ENCODE results near the gene FASTK. TPM values are rescaled to one million over a fixed set of nuclear protein-coding genes. Genes with fewer than 3 reads are reported as not detected.

Gene FASTK
- 100 to 1,000 TPM in 1 of 7 donors, 10 to 100 TPM in 6; 72.9 to 102 (median 77.6) TPM for total RNA-seq
- polyA plus RNA-seq, result 100 to 1,000 TPM in 2 of 3 donors, 10 to 100 TPM in 1; 83.9 to 183 (median 136) TPM
- long read RNA-seq, donor 1, partial matches to known transcripts, result 39 of 44 reads
- long read RNA-seq, donor 1, other reads (novel, unspliced or antisense), result 0 of 44 reads
- long read RNA-seq, donor 2, transcript FASTK-201 (10 exons, 1,827 nt), result major isoform, 9 of 64 reads
- long read RNA-seq, donor 2, partial matches to known transcripts, result 55 of 64 reads
- long read RNA-seq, donor 2, other reads (novel, unspliced or antisense), result 0 of 64 reads

- peak within 1 kb of the TSS; percentile 78 to 97 (median 94) for H3K27ac ChIP-seq
- H3K36me3 ChIP-seq, result peaks cover 0 to 51% (median 16%) of the 10 kb centered on the region in 6 donors
- intact Hi-C loops (cut with DNase I; ENCODE audit: low total_unique reads), result no loop called here
- no peaks in the 10 kb centered on the region for H3K9me3 ChIP-seq
- WGBS, 5 donors, result 1 to 3% (median 3%) methylated on average over 26 to 66 of the region's 66 CpGs
- DNase-seq, result peak; percentile 99
- TF ChIP-seq POLR2AphosphoS5 (IDR thresholded peaks at IDR 0.05) (peak; percentile 80 to 86 (median 85)), POLR2A (IDR thresholded peaks at IDR 0.05) (no peak), CTCF (IDR thresholded peaks at IDR 0.05 in 8 of 11, conservative IDR thresholded peaks at IDR 0.05 in 3 of 11) (peak in 2 of 11 experiments; percentile 14 to 28)
- peaks cover 47 to 79% (median 63%) of the 10 kb centered on the region in 6 donors for H3K4me1 ChIP-seq
- peak within 1 kb of the TSS; percentile 81 to 98 (median 92) for H3K4me3 ChIP-seq
- peaks cover 0 to 7% (median 0%) of the 10 kb centered on the region in 7 donors for H3K27me3 ChIP-seq (replicated peaks in 1 of 7)
Observed at GRCh38 chr7:151080522-151081169, at the start of gene FASTK. Gene FASTK (minus strand): TSS chr7:151080809. CDS start chr7:151080766, 43 bp downstream.

- TF ChIP-seq CTCF (IDR thresholded peaks at IDR 0.05 in 8 of 11, conservative IDR thresholded peaks at IDR 0.05 in 3 of 11), result no peak
- no peak for TF ChIP-seq POLR2AphosphoS5 (IDR thresholded peaks at IDR 0.05)
- TF ChIP-seq POLR2A (IDR thresholded peaks at IDR 0.05), result no peak
Observed at GRCh38 chr7:151129960-151130591, 49.5 kb upstream of the FASTK start.

GRCh38 chr7:151129117-151129959, 48.7 kb upstream of the FASTK start:
- Histone ChIP-seq H3K27me3 (replicated peaks in 1 of 7) (no peaks in the 10 kb centered on the region), H3K9me3 (no peaks in the 10 kb centered on the region), H3K4me1 (peaks cover 0 to 5% (median 0%) of the 10 kb centered on the region in 6 donors), H3K27ac (no peak overlapping the region), H3K36me3 (peaks cover 0 to 96% (median 47%) of the 10 kb centered on the region in 6 donors), H3K4me3 (no peak overlapping the region)
- DNase-seq, result no peak
- TF ChIP-seq POLR2A (IDR thresholded peaks at IDR 0.05) (no peak), POLR2AphosphoS5 (IDR thresholded peaks at IDR 0.05) (no peak), CTCF (IDR thresholded peaks at IDR 0.05 in 8 of 11, conservative IDR thresholded peaks at IDR 0.05 in 3 of 11) (no peak)
- WGBS, 5 donors, result 88 to 92% (median 91%) methylated on average over 9 to 28 of the region's 28 CpGs
- intact Hi-C loops (cut with DNase I; ENCODE audit: low total_unique reads), result loop anchor here (5.0 to 10.0 kb wide), 2 partner anchors 43 to 175 kb away; no protein-coding TSS in a partner anchor

More at GRCh38 chr7:151129960-151130591, 49.5 kb upstream of the FASTK start:
- no peaks in the 10 kb centered on the region for H3K9me3 ChIP-seq
- intact Hi-C loops (cut with DNase I; ENCODE audit: low total_unique reads), result loop anchor here (5.0 to 10.0 kb wide), 2 partner anchors 42 to 175 kb away; no protein-coding TSS in a partner anchor
- 90 to 96% (median 94%) methylated on average over 7 to 9 of the region's 9 CpGs for WGBS, 5 donors
- H3K27ac ChIP-seq, result no peak overlapping the region
- H3K4me1 ChIP-seq, result peaks cover 0 to 4% (median 0%) of the 10 kb centered on the region in 6 donors
- H3K4me3 ChIP-seq, result no peak overlapping the region
- peaks cover 0 to 96% (median 54%) of the 10 kb centered on the region in 6 donors for H3K36me3 ChIP-seq
- no peaks in the 10 kb centered on the region for H3K27me3 ChIP-seq (replicated peaks in 1 of 7)
- no peak for DNase-seq
